ENCODE measurements around the gene FOXP2.

Gene FOXP2

DNA sequence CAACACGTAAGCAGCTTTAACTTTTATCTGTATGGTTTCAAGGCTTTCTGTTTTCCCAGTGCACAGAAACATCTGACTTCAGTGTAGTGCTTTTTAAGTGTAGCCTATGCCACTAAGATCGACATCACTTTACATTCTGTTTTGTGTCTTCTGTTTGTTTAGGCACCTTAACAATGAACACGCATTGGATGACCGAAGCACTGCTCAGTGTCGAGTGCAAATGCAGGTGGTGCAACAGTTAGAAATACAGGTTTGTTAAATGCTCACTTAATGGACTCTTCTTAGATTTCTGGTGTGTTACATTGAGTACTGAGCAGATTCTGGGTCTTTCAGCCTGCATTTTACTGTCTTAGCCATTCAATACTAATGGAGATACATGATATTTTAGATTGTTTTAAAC lies 237.4 kb downstream of the FOXP2 start:
- DNase-seq, result no peak

DNA sequence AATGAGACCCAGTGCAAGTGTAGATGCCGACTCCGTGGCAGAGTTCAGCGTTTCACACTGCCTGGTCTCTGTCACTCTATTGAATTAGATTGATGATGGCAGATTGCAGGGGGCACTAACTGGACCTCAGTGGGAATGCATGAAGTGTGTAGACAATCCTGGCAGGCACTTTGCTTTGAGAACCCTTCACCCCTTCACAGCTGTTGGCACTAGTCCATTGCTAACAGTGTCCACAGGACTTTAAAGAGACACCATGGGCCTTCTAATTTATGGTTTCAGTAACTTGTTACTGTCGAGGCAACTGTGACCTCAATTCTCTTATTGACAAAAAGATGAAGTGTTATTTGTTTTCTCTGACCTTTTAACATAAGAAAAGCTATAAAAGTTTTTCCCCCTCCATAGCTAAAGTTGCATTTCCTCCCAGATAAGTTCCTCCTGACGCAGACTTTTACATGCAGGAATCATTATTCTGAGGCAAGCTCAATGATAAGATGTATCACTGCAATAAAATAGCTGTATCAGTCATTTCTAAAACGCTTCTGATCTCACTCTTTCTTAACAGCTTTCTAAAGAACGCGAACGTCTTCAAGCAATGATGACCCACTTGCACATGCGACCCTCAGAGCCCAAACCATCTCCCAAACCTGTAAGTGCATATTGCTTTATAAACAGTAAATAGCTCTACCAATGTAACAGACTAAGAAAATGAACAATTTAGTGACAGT lies 238.9 kb downstream of the FOXP2 start:
- no peak for DNase-seq

DNA sequence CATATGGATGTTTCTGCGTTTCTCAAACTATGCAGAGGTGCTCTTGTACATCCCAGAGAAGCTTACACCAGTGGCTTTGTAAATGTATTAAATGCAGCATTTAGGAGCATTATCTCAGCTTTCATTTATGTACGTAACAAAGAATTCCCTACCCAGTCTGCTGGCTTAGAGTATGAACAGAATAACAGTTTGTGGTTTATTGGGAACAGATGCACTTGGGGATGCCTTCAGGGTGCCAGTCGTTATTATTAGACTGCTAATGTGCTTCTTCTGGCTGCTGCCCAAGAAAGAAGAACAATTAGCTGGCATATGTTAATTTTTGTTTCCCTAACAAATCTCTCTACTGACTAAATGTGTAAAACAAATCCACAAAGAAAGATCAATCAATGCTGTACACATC lies 241.9 kb downstream of the FOXP2 start:
- DNase-seq, result no peak

DNA sequence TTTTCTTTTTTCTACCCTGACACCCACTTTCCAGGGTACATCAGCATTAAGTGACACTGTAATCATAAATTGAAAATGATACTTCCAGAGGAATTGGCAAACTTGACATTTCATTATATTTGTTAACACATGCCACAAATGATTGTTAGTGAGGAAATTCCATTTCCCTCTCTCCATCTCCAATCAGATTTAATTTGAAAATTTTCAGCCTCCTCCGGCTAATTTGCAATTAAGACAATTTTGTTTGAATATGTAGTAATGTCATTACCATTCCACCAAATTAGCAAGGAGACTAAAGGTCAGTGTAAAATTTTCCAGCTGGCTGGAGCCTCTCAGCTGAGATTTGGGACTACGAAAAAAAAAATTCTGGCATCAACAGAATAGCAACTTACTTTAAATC lies 242.7 kb downstream of the FOXP2 start:
- no peak for DNase-seq

DNA sequence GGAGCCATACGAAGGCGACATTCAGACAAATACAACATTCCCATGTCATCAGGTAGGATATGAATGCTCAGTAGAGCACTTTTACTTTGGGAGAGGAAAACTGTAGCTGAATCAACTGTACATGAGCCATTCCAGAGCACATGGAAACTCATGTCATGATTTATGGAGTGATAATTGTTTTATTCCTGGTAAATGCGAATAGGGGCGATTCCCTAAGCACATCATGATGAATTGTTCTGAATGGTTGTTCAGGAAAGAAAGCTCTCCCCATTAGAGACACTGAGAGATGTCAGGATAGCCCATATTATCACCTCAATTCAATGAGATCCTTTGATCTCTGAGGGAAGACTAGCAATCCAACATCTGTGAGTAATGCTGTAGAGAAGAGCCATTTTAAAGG lies 243.6 kb downstream of the FOXP2 start:
- no peak for DNase-seq

DNA sequence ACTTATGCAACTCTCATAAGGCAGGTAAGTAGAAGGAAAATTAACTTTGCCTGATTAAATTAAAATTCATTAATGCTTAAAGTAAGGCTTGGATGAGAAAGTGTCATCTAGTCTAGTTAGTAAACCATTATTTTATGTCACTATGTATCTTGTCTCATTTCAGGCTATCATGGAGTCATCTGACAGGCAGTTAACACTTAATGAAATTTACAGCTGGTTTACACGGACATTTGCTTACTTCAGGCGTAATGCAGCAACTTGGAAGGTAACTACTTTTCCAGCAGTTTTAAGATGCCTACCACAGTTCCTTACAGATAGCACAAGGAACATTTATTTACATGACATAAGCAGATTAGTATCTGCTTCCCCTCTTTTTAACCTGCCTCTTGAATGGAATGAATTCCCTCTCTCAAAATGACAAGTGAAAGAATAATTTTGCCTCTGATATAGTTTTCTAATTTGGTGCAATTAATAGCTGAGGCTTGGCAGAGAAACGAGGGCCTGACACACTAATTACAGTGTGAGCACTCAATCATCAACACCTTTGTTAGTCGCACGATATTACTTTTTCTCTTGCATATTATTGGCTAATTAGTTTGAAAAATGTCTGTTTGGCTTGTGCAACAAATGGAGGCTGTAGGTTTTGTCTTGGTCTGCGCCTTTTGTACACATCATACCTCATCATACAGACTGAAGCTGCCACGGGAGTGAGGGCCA lies 245.0 kb downstream of the FOXP2 start:
- DNase-seq, result no peak

DNA sequence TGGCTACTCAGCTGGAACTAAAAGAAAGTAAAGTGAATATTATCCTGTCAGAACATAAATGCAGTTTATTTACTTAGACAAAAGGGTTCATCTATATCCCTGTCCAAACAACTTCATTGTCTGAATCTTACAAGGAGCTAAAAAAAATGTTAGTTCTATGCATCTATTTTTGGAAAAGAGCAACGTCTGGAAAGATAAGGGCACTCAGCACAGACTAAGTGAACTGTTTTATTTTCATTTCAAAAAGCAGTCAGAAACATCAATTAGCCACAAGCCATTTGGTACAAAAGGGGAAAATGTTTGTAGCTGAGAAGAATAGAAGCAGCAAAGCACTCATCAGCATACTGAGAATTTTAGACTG lies 245.5 kb downstream of the FOXP2 start:
- DNase-seq, result no peak

DNA sequence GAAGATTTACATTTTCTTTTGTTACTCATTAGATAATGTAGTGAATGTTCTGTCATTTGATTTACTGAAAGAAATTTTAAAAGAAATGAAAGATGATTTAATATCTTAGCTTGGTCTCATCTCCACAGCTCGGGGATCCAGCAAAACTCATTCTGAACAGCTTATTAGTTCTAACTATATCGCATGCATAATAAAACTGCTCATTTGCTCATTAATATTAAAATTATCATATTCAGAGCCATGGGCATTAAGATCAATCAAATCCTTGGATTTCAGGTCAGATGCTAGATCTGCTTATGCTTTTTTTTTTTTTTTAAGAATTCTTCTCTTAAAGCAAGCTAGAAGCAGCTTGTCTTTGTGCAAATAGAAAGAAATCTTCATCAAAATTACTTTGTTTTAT lies 246.1 kb downstream of the FOXP2 start:
- DNase-seq, result no peak

DNA sequence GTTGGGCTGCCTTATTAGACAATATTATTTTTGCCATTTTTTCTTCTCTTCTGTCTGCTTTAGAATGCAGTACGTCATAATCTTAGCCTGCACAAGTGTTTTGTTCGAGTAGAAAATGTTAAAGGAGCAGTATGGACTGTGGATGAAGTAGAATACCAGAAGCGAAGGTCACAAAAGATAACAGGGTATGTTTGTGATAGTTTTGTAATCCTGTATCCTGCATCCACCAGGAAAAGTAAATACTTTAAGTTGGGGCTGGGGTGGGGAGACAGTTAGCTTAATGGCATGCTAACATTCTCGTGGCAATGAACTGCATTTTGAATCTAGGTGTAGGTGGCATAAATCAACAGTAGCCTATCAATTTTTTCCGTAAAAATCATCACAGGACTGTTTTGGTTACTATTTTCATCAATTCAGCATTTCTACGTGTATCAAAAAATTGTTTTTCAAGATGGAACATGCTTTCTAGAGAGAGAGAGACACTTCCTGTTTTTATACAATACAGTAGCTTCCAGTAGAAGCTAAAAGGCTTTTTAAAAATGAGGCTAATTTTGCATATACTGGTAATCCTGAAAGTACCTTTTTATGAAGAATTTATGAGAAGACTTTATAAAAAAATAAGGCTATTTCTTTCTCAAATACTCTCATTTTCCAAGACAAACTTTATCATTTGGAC lies 247.5 kb downstream of the FOXP2 start:
- no peak for DNase-seq

DNA sequence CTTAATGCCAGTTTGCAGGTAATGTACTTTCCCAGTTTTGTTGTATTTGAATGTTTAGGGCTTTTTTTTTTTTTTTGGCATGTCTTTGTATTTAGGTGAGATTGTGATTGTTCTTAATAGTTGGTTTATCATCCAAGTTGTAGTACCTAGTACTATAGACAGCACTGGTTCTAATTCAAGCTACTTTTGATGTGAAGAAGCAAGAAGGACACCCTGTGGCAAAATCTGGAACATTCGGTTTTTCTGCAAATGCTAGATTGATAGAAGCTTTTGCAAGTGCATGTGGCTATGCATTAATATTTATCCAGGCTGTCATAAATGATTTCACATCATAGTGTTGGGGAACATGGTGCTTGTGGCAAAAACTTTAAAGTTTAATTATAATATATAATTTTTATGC lies 248.9 kb downstream of the FOXP2 start:
- DNase-seq, result peak in 2 of 58 donors; percentile 0 to 12

DNA sequence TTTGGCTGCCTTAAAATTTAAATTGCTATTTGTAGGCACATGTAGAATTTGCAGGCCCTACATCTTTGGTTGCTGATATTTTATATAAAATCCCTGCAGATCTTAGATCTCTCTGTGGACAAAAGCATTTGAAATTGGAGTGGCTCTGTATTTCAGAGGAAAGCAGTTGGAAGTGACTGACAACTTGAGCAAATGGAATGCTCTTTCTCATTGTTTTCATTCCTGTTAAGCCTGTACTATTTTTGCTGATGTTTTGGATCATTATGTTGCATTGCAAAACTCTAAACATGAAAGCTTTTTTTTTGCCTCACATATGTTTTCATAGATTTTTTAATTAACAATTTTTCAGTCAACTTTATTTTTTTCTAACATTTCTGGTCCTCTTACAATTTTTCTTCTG lies 256.1 kb downstream of the FOXP2 start:
- no peak for DNase-seq

DNA sequence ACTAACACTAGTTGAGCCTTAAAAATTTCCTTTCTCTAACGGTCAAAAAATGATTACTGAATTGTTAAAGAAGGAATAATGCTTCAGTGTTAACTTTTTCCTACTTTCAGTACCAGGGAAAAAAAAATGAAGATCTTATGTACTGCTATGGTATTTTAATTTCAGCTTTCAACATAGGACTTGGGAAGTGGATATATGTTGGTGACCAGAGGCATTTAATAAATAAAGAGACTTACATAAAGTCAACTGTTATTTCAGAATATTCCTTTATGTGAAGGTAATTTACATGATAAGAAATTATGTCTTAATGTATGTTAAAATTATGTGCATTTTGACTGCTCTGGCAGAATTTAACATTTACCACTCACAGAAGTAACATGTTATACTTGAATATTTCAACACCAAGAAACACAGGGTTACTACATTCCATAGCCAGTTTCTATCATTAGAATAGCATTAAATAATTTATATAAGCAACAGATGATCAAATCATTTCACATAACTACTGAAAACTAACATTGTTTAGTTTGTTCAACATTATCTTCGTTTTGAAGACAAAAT lies 257.0 kb downstream of the FOXP2 start:
- DNase-seq, result no peak

DNA sequence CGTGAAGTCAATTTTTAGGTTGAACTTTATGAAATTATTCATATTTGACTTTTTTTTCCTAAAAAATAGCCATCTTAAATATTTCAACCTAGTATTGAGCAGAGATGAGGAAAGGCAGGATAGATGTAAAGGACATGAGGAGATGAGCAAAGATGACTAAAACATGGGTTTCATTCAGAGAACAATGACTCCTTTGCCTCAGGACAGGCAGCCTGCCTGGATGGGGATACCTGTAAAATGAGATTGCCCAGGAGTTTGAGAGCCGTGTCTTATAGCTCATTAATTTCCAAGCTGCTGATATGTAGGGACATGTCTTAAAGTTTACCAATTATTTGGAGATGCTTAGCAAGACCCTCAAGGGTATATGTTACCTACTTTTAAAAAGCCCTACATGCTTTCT lies 263.5 kb downstream of the FOXP2 start:
- no peak for DNase-seq

DNA sequence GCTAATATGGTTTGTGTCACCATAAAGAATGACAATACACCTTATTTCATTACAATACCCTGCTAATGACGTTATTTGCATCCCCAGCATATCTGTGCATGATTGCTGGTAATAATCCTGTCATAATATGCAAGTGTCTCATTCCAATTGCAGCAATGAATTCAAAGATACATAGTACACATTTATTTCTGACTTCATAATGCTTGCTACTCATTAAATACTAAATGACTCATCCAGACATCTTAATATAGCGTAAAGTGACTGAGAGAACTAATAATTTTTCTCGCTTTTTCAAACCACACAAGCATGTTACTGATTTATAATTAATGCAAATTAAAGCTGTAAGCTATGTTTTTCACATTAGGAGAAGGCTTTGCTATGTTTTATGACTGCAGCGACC lies 272.6 kb downstream of the FOXP2 start:
- no peak for DNase-seq

DNA sequence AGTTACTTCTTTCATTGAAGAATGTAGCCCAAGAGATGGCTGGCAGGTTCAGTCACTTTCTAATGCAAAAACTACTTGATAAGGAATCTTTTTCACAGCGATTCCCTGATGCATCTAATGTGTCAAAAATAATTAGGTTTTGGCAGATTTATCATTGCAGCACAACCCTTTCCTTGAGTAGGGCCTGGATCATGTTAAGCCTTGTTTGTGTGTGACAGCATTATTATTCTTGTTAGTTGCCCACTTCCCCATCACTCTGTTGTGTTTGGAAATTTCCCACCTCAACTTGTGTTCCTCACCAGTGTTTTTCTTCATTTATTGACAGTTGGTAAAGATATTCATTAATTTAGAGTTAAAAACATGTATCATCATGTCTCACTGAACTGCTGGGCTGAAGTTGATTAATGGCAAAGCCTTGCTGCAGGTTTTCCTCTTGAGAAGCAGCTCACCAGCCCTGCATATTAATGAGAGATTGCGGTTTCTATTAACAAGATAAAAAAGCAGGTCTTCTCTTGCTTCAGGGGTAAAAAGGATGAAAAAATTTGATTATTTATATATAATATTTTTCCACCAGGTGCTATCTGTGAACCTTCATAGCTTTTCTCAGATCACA lies 273.9 kb downstream of the FOXP2 start:
- DNase-seq, result no peak

DNA sequence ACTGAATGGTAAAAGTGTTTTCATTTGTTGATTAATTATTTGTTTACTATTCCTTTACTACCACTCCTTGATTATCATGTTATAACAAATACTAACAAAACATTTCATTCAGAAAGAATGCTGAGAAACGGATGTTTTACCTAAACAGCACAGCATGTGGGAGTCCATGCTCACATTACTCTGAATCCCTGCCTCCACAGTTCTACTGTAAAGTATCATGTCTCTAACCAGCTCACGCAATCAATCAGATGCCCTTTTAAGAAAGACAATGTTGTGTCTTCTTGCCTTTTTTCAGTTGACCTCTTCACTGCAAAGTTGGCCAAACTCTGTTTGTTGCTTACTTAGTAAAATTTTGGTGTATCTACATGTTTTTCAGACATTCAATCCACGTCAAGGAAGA lies 274.8 kb downstream of the FOXP2 start:
- no peak for DNase-seq

DNA sequence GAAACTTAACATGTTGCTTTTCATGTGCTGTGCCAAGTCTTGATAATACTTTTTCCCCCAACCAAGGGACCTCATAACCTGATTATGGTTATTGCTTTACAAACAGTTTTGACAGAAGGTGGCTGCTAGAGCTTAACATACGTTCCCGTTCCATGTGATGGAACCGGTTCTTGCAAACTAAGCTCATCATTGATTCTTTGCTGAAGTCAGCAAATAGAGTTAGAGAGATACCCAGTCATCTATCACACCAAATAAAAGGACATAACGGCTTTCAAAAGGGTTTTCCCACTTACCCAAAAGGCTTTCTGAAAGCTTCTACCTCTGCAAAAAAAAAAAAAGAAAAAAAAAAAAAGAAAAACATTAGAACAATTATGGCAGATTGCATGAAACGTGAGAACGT lies 277.0 kb downstream of the FOXP2 start:
- no peak for DNase-seq

DNA sequence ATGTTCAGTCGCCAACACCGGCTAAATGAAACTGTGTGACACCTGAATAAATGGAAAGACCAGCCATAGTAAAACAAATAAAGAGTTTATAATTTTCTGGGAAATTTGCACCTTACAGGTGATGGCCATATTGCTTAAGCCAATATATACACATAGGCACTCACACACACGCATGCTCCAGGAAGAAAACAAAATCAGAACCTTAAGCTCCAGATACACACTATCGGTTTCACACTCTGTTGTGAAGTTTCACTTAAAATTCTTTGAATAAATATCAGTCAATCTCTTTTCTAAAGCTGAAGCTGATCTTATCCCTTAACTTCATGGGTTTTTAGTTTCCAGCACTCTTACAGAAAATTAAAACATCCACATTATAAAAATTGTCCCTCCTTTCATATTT lies 280.6 kb downstream of the FOXP2 start:
- DNase-seq, result no peak

DNA sequence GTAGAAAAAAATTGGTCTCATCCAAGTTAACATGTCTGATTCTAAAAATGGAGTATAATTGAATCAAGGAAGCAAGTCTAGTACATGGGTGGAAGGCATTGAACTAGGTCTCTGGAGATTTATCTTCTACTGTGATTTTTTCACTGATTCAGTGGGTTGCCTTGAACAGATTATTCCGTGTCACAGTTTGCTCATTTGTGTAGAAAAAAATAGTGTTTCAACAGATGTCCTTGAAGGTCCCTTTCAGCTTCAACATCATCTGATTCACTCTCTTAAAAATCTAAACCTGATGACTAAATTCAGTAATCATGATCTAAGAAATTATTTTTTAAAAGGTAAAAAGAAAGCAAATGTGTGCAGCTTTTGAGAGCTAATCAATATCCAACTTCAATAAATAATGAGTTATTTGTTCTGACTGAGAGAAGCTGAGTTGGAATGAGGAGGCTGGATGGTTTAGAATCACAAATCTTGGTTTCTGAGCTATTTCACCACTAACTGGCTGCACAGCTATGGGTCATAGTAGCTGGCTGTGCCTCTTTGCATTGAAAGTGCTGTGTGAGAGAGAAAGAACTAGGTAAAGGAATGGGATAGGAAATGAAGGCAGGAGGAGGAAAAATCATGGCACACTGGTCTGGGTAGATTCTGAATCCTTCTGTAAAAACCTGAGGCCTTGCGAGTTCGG lies 285.8 kb downstream of the FOXP2 start:
- peak in 1 of 58 donors; percentile 3 for DNase-seq

DNA sequence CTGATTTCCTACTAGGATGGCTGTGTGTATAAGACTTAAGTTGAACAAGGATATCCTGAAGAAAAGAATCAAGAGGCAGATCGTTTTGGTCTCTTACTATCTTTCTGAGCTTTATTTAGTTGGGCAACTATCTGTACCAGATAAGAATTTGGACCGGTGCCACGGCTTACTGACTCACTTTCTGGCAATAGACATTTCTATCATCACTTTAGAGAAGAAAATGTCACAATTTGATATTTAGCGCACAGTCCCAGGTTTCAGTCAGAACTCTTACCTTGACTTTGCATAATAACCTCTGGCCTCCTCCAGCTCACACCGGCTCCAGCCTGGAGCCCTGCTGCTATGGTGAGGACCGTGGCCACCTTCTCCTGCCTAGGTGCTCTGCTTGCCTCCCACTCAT lies 289.1 kb downstream of the FOXP2 start:
- peak in 5 of 58 donors; percentile 1 to 4 (median 2) for DNase-seq

DNA sequence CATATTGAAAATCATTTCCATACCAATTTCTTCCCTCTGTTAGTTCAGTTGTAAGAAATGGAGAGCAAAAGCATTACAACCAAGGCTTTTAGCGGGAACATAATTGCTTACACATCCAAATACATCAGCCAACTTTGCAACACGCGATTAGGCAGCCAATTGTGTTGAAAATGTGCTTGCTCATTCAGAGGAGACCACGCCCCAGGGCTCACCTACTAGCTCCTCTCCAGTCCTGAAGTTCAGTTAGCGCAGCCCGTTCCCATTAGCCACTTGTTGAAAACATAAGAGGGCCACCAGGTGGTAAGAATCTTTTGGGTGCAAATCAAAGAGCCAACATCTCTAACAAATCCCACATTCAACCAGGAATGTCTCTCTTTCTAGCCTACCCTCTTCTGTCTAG lies 294.0 kb downstream of the FOXP2 start:
- no peak for DNase-seq
